Measurements from ENCODE around the gene ATP2C2.

DNA sequence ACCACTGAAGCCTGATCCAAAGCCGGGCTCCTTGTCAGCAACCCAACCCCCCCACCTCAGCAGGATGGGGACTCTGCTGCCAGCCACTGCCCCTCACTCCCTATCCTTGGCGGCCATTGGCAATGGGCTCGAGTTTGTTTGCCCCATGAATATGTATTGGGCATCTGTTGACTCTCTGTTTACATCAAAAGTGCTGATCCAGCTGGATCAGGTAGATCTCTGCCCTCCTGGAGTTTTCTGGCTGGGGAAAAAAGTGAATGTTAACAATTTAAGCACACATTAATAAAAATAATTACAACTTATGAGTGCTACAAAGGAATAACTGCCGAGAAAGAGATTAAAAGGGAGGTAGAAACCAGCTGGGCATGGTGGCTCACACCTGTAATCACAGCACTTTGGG is 62.5 kb downstream of the ATP2C2 start:
- TF ChIP-seq CTCF (tag by site-specific recombination; IDR thresholded peaks at IDR 0.05) = no peak
- no peak for TF ChIP-seq ZNF112 (tag by site-specific recombination; IDR thresholded peaks at IDR 0.05)
- no peak for TF ChIP-seq ZNF221 (tag by site-specific recombination; IDR thresholded peaks at IDR 0.05; ENCODE audit: borderline replicate concordance)
- TF ChIP-seq KLF1 (tag by site-specific recombination; IDR thresholded peaks at IDR 0.05) = no peak
- TF ChIP-seq, protein P1, sequence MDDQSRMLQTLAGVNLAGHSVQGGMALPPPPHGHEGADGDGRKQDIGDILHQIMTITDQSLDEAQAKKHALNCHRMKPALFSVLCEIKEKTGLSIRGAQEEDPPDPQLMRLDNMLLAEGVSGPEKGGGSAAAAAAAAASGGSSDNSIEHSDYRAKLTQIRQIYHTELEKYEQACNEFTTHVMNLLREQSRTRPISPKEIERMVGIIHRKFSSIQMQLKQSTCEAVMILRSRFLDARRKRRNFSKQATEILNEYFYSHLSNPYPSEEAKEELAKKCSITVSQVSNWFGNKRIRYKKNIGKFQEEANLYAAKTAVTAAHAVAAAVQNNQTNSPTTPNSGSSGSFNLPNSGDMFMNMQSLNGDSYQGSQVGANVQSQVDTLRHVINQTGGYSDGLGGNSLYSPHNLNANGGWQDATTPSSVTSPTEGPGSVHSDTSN (CRISPR knock-in tag; IDR thresholded peaks at IDR 0.05) = no peak
- TF ChIP-seq ZBTB8A (tag by site-specific recombination; IDR thresholded peaks at IDR 0.05) = no peak

All from HEK293 (cell line).